ENCODE measurements around the gene TREH.
"Not testable (repeated sequence)": the region's sequence is repeated elsewhere in the genome, so short reads cannot be mapped to it uniquely, and the experiment has no call there.

The TREH gene

GRCh38 chr11:118694771-118695170 lies 15.3 kb upstream of the TREH start:
- no peak for DNase-seq

GRCh38 chr11:118694185-118694584 lies 14.7 kb upstream of the TREH start:
- DNase-seq = no peak

GRCh38 chr11:118691926-118692830 lies 12.7 kb upstream of the TREH start:
- peak; percentile 99 for DNase-seq

- no peak for DNase-seq
Observed at GRCh38 chr11:118690553-118691304, 11.3 kb upstream of the TREH start.

- DNase-seq = peak; percentile 95
Observed at GRCh38 chr11:118689852-118690552, 10.6 kb upstream of the TREH start.

- no peak for DNase-seq
Observed at GRCh38 chr11:118689503-118689851, 10.0 kb upstream of the TREH start.

GRCh38 chr11:118688851-118689502 lies 9.5 kb upstream of the TREH start:
- DNase-seq = no peak

GRCh38 chr11:118688339-118688738 lies 8.9 kb upstream of the TREH start:
- not testable (repeated sequence) for DNase-seq

- DNase-seq = no peak
Observed at GRCh38 chr11:118687906-118688305, 8.5 kb upstream of the TREH start.

GRCh38 chr11:118684187-118684586 lies 4.7 kb upstream of the TREH start:
- DNase-seq = no peak

GRCh38 chr11:118682939-118683338 lies 3.5 kb upstream of the TREH start:
- DNase-seq = not testable (repeated sequence)

GRCh38 chr11:118682372-118682771 lies 2.9 kb upstream of the TREH start:
- DNase-seq = no peak

GRCh38 chr11:118678908-118679307 lies 542 bp downstream of the TREH start:
- DNase-seq = not testable (repeated sequence)

- no peak for DNase-seq
Observed at GRCh38 chr11:118677977-118678376, 1.5 kb downstream of the TREH start.

GRCh38 chr11:118674082-118674435 lies 5.4 kb downstream of the TREH start:
- DNase-seq = no peak

GRCh38 chr11:118673361-118674081 lies 5.9 kb downstream of the TREH start:
- no peak for DNase-seq

- peak; percentile 40 for DNase-seq
Observed at GRCh38 chr11:118672846-118673245, 6.6 kb downstream of the TREH start.

- DNase-seq = no peak
Observed at GRCh38 chr11:118671254-118671653, 8.2 kb downstream of the TREH start.

GRCh38 chr11:118670063-118670462 lies 9.4 kb downstream of the TREH start:
- DNase-seq = no peak

- peak; percentile 30 for DNase-seq
Observed at GRCh38 chr11:118666371-118666770, 13.1 kb downstream of the TREH start.

- DNase-seq = no peak
Observed at GRCh38 chr11:118663902-118664301, 15.5 kb downstream of the TREH start.

- DNase-seq = no peak
Observed at GRCh38 chr11:118663381-118663780, 16.1 kb downstream of the TREH start.
